Esophagus muscularis mucosa (tissue), 4 donors: ENCODE data around the gene PNLDC1. TPM values are rescaled to one million over a fixed set of nuclear protein-coding genes. Genes with fewer than 3 reads are reported as not detected.

Source experiments
- DNase-seq: peaks from one replicate; pipeline ENCODE4 v3.0.0-alpha.2; 2017; ENCODE audit errors: extremely low spot score
- H3K27ac ChIP-seq, 4 donors: fragments of 200-600 bp; sonication (generic); replicated peaks in 1 of 4; 1 replicate in 3 of 4; 2 replicates in 1 of 4; pipeline ENCODE4 v1.5.1; 2016 to 2019; ENCODE audit warnings: mild to moderate bottlenecking in 1 of 4
- H3K27me3 ChIP-seq, 4 donors: fragments of 200-600 bp; sonication (generic); one replicate each; pipeline versions ENCODE4 v1.5.1 to v1.6.0; 2016 to 2019
- H3K36me3 ChIP-seq, 4 donors: fragments of 200-600 bp; sonication (generic); one replicate each; pipeline ENCODE4 v1.5.1; 2016 to 2019
- H3K4me1 ChIP-seq, 4 donors: fragments of 200-600 bp; sonication (generic); one replicate each; pipeline ENCODE4 v1.5.1; 2016 to 2019
- H3K4me3 ChIP-seq, 4 donors: fragments of 200-600 bp; sonication (generic); 1 replicate in 2 of 4; 2 replicates in 2 of 4; pipeline ENCODE4 v1.5.1; 2016 to 2019; ENCODE audit warnings: mild to moderate bottlenecking in 4 of 4, moderate library complexity in 1 of 4
- H3K9me3 ChIP-seq, 4 donors: fragments of 200-600 bp; sonication (generic); 1 replicate in 3 of 4; 2 replicates in 1 of 4; pipeline ENCODE4 v1.5.1; 2016 to 2019
- CTCF ChIP-seq, 3 experiments: fragments of 200-600 bp in 2 of 3; fragments of 450-650 bp in 1 of 3; sonication (generic) in 2 of 3; IDR thresholded peaks; one replicate each; pipeline ENCODE4 v1.5.1; 2017 to 2019; ENCODE audit warnings: antibody characterized with exemption in 3 of 3, mild to moderate bottlenecking in 2 of 3, moderate library complexity in 1 of 3
- EP300 ChIP-seq: sonication (generic); formaldehyde crosslinking; IDR thresholded peaks from one replicate; pipeline ENCODE4 v1.6.1; 2017; ENCODE audit warnings: antibody characterized with exemption
- POLR2A ChIP-seq: fragments of 450-650 bp; IDR thresholded peaks from one replicate; pipeline ENCODE4 v1.6.1; 2017; ENCODE audit warnings: antibody characterized with exemption, moderate library complexity, mild to moderate bottlenecking, low read depth
- POLR2AphosphoS5 ChIP-seq, 2 donors: sonication (generic); formaldehyde crosslinking; IDR thresholded peaks; one replicate each; pipeline ENCODE4 v1.6.1; 2017; ENCODE audit warnings: antibody characterized with exemption in 2 of 2
- WGBS: methylation state at CpG from one replicate; pipeline ENCODE4 v1.1.5; 2018; 5-methylcytosine and 5-hydroxymethylcytosine counted together
- intact Hi-C: fragments of 100-400 bp; cut with DNase I; formaldehyde crosslinking; loops from one replicate; pipeline ENCODE4 v1.15.1; 2023
- total RNA-seq, 4 donors: library from RNA; depleted of rRNA; stranded (reverse); fragments of >200 nt; gene quantifications; one replicate each; pipeline versions ENCODE4 v1.1.0 to v1.2.1, GENCODE V29; 2016

Gene PNLDC1
- total RNA-seq, 4 donors from 2014 or later: 0.23 TPM; not detected in 3

DNA sequence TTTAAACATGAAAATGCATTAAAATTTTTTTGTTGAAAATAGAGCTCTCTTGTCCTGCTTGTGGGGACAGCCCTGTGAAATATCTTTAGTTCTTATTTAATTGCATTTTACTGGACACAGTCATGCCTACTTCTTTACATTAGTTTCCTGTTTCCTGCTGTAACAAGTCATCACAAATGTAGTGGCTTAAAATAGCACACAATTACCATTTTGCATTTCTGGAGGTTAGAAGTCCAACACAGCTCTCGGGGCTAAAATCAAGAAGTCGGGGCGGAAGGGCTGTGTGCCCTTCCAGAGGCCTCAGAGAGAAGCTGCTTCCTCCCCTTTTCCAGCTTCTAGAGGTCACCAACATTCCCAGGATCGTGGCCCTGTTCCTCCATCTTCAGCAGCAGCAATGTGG lies 29.4 kb downstream of the PNLDC1 start:
- H3K4me3 ChIP-seq: no peak overlapping the region
- H3K4me1 ChIP-seq: no peaks in the 10 kb centered on the region
- no peaks in the 10 kb centered on the region for H3K9me3 ChIP-seq
- no peaks in the 10 kb centered on the region for H3K36me3 ChIP-seq
- H3K27ac ChIP-seq: no peak overlapping the region
- intact Hi-C loops: no loop called here
- no peaks in the 10 kb centered on the region for H3K27me3 ChIP-seq
- TF ChIP-seq EP300 (no peak), POLR2AphosphoS5 (IDR thresholded peaks at IDR 0.05) (no peak)
- WGBS: 66% methylated on average over 4 of the region's 4 CpGs
- DNase-seq: no peak

- H3K27me3 ChIP-seq: no peaks in the 10 kb centered on the region
- no peak for DNase-seq
- H3K9me3 ChIP-seq: no peaks in the 10 kb centered on the region
- no peaks in the 10 kb centered on the region for H3K36me3 ChIP-seq
- WGBS: 71% methylated on average over 11 of the region's 11 CpGs
- intact Hi-C loops: no loop called here
- no peak overlapping the region for H3K4me3 ChIP-seq
- no peaks in the 10 kb centered on the region for H3K4me1 ChIP-seq
- H3K27ac ChIP-seq: no peak overlapping the region
- TF ChIP-seq POLR2A (no peak), CTCF (IDR thresholded peaks at IDR 0.05) (no peak), EP300 (no peak), POLR2AphosphoS5 (IDR thresholded peaks at IDR 0.05) (no peak)
These were observed 30.7 kb downstream of the PNLDC1 start for GRCh38 chr6:159830501-159831372.

DNA sequence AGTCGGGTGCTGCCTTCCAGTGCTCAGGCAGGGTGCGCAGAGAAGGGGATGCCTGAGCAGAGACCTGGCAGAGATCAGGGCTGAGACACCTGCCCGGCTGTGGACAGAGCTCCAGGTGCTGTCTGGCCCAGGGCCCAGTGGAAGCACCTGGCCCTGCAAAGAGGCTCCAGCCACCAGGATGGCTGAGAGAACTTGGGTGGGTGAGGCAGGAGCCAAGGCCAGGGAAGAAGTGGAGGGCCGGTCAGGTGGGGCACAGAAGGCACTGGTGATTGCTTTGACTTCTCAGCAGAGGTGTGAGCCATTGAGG lies 31.2 kb downstream of the PNLDC1 start:
- Histone ChIP-seq H3K9me3 (no peaks in the 10 kb centered on the region), H3K4me3 (no peak overlapping the region), H3K36me3 (no peaks in the 10 kb centered on the region), H3K27me3 (peaks cover 0 to 1% (median 0%) of the 10 kb centered on the region in 4 donors), H3K27ac (no peak overlapping the region), H3K4me1 (no peaks in the 10 kb centered on the region)
- no peak for DNase-seq
- intact Hi-C loops: no loop called here
- TF ChIP-seq POLR2A (no peak), POLR2AphosphoS5 (IDR thresholded peaks at IDR 0.05) (no peak), EP300 (no peak), CTCF (IDR thresholded peaks at IDR 0.05) (no peak)
- WGBS: 83% methylated on average over 4 of the region's 4 CpGs

DNA sequence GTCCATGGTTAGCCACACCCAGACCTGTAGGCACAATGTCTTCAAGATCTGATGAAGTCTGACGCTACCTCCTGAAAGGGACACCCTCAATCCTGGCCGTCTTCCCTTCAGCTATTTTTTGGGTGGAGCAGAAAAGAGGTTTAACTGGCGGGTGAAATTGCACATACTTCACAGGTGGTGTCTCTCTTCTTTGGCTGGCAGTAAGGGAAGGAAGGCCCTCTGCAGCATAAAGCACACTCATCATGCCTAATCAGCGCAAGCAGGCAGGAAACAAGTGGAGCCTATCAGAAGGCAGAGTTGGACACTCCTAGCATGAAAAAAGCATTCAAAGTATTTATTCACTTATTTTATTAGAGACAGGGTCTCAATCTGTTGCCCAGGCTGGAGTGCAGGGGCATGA lies 32.9 kb downstream of the PNLDC1 start:
- Histone ChIP-seq H3K27ac (no peak overlapping the region), H3K4me3 (no peak overlapping the region), H3K4me1 (no peaks in the 10 kb centered on the region), H3K36me3 (no peaks in the 10 kb centered on the region), H3K9me3 (no peaks in the 10 kb centered on the region), H3K27me3 (peaks cover 0 to 9% (median 0%) of the 10 kb centered on the region in 4 donors)
- WGBS: 78% methylated on average over 3 of the region's 4 CpGs
- intact Hi-C loops: no loop called here
- DNase-seq: no peak
- TF ChIP-seq POLR2AphosphoS5 (IDR thresholded peaks at IDR 0.05): no peak
- TF ChIP-seq EP300: no peak
- TF ChIP-seq POLR2A: no peak
- TF ChIP-seq CTCF (IDR thresholded peaks at IDR 0.05): no peak

DNA sequence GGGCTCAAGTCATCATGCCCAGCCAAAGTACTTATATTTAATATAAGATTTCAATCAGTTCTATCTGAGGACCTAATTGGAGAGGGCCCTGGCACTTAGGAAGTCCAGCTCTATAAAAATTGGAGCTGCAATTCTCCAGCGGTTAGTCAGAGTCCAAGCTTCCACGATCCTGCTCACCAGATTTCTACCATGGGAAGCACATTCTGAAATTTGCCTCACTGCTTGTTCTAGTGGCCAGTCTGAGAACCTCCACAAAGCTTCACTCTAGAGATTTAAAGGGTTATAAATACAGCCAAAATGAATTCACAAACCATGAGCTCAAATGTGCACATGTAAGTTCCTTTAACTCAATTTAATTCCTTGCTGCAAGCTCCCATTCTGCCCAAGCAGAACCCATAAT lies 33.5 kb downstream of the PNLDC1 start:
- no peak for DNase-seq
- Histone ChIP-seq H3K4me3 (no peak overlapping the region), H3K27ac (no peak overlapping the region), H3K36me3 (no peaks in the 10 kb centered on the region), H3K9me3 (no peaks in the 10 kb centered on the region), H3K4me1 (no peaks in the 10 kb centered on the region), H3K27me3 (peaks cover 0 to 9% (median 0%) of the 10 kb centered on the region in 4 donors)
- intact Hi-C loops: no loop called here
- TF ChIP-seq EP300 (no peak), POLR2A (no peak), POLR2AphosphoS5 (IDR thresholded peaks at IDR 0.05) (no peak), CTCF (IDR thresholded peaks at IDR 0.05) (no peak)
- WGBS: 82% methylated on average over 2 of the region's 2 CpGs
